ENCODE results near the gene FFAR2.
"Not testable (repeated sequence)": the region's sequence is repeated elsewhere in the genome, so short reads cannot be mapped to it uniquely, and the experiment has no call there.

Gene FFAR2

DNA sequence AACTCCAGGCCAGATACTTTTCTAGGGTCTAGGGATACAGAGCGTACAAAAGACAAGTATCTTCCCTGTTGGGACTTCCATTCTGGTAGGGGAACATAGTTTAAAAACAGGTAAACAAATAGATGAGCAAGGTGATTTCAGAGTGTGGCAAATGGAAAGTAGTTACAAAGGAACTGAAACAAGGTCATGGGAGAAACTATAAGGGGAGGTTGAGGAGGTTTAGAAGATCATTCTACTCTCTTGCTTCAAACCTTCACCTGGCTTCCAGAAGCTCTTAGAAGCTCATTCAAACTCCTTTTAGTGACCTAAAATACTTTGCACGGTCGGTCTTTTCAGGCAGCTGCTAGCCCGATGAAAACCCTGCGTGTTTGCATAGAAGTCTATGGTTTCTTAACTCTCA is 9.1 kb downstream of the FFAR2 start:
- no peaks in the 10 kb centered on the region for H3K36me3 Mint-ChIP-seq
- DNase-seq: no peak
- H3K9me3 Mint-ChIP-seq: no peaks in the 10 kb centered on the region
- H3K4me3 Mint-ChIP-seq: no peak overlapping the region
- peaks cover 43% of the 10 kb centered on the region for H3K27me3 Mint-ChIP-seq
- no peak overlapping the region for H3K27ac Mint-ChIP-seq
- H3K4me1 Mint-ChIP-seq: peaks cover 52% of the 10 kb centered on the region
- CTCF ChIA-PET: interaction anchor here (1.5 kb wide), 1 partner anchor 12 kb away, joined by 8 read pairs; no protein-coding TSS in a partner anchor

DNA sequence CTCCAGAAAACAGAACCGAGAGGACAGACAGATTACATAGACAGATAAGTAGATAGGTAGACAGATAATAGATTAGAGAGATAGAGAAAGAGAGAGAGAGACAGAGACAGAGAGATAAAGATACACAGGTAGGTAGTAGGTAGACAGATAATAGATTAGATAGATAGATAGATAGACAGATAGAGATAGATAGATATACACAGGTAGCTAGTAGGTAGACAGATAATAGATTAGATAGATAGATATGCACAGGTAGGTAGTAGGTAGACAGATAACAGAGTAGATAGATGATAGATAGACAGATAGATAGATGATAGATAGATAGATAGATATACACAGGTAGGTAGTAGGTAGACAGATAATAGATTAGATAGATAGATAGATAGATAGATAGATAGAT is 10.1 kb downstream of the FFAR2 start:
- Mint-ChIP-seq H3K4me3 (no peak overlapping the region), H3K36me3 (peaks cover 3% of the 10 kb centered on the region)

DNA sequence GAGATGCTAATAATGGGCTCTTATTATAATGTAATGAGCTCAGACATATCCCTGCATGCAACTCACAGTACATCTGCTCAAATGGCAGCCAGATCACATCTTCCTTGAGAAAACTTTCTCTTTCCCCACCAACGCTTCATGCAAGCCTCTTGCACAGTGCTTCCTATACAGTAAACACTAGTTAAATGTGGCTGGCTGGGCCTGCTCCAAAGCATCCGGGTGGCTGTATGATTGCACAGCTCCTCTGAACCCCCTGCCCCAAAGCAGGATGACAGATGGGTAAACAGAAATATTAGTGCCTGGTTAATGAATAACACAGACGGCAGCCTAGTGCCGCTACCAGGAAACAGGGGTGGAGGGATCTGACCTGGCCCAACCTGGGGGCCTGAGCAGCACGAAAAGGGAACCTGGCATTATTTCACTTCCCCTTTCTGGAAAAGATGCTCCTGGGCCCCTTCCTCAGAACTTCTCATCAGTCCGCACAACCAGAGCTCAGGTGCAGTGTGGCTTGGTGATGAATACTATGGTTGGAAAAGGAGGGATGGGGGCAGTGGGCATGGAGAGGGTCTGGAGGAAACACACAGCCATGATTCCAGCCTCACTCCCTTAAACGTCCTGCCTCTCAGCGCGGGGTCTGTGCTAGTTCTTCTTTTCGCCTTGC is 10.8 kb downstream of the FFAR2 start:
- no peak overlapping the region for H3K4me3 Mint-ChIP-seq
- peak overlapping the region; percentile 22 for H3K27ac Mint-ChIP-seq
- DNase-seq: no peak
- H3K9me3 Mint-ChIP-seq: no peaks in the 10 kb centered on the region
- peaks cover 63% of the 10 kb centered on the region for H3K4me1 Mint-ChIP-seq
- H3K27me3 Mint-ChIP-seq: peaks cover 31% of the 10 kb centered on the region
- H3K36me3 Mint-ChIP-seq: peaks cover 3% of the 10 kb centered on the region
- CTCF ChIA-PET: no interaction called here

More for the DNA sequence above, 10.1 kb downstream of the FFAR2 start:
- Mint-ChIP-seq H3K27me3 (peaks cover 33% of the 10 kb centered on the region), H3K9me3 (no peaks in the 10 kb centered on the region), H3K4me1 (peaks cover 57% of the 10 kb centered on the region), H3K27ac (no peak overlapping the region)
- CTCF ChIA-PET: interaction anchor here (1.5 kb wide), 1 partner anchor 11 kb away, joined by 8 read pairs; no protein-coding TSS in a partner anchor
- no peak for DNase-seq

GRCh38 chr19:35459414-35460082 is 11.5 kb downstream of the FFAR2 start:
- CTCF ChIA-PET: interaction anchor here (1.5 kb wide), 1 partner anchor 10 kb away, joined by 5 read pairs; no protein-coding TSS in a partner anchor
- Mint-ChIP-seq H3K27ac (peak overlapping the region; percentile 22), H3K9me3 (no peaks in the 10 kb centered on the region), H3K4me3 (no peak overlapping the region), H3K36me3 (peaks cover 3% of the 10 kb centered on the region), H3K4me1 (peaks cover 69% of the 10 kb centered on the region), H3K27me3 (peaks cover 25% of the 10 kb centered on the region)
- DNase-seq: no peak

DNA sequence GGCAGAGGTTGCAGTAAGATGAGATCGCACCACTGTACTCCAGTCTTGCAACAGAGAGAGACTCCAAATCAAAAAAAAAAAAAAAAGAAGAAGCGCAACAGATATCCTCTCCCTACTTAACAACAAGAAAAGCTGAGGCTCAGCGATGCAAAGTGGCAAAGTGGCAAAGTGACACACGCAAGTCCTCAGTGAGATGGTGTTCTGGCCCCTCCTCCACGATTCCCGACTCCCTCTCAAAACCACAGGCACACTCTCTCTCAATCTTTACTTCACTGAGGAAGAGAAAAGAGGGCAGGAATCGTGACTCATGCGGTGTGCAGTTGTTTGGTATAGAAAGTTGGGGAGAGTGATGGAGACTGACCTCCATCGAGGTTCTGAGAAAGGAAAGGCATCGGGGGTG is 12.6 kb downstream of the FFAR2 start:
- Mint-ChIP-seq H3K27me3 (peaks cover 29% of the 10 kb centered on the region), H3K9me3 (no peaks in the 10 kb centered on the region), H3K4me3 (peak overlapping the region; percentile 16), H3K36me3 (peaks cover 6% of the 10 kb centered on the region), H3K4me1 (peaks cover 69% of the 10 kb centered on the region), H3K27ac (peak overlapping the region; percentile 67)
- CTCF ChIA-PET: interaction anchor here (1.5 kb wide), 1 partner anchor 9 kb away, joined by 5 read pairs; no protein-coding TSS in a partner anchor
- DNase-seq: no peak

- Mint-ChIP-seq H3K27ac (peak overlapping the region; percentile 67), H3K9me3 (no peaks in the 10 kb centered on the region), H3K4me3 (peak overlapping the region; percentile 16), H3K4me1 (peaks cover 64% of the 10 kb centered on the region), H3K36me3 (peaks cover 6% of the 10 kb centered on the region), H3K27me3 (peaks cover 28% of the 10 kb centered on the region)
- no peak for DNase-seq
- CTCF ChIA-PET: interaction anchor here (1.5 to 3.9 kb wide), 2 partner anchors 8 to 108 kb away, joined by 5 to 24 read pairs; no protein-coding TSS in a partner anchor
Observed at GRCh38 chr19:35461060-35461459, 13.0 kb downstream of the FFAR2 start.

- H3K36me3 Mint-ChIP-seq, H3K9me3 Mint-ChIP-seq, DNase-seq, H3K4me3 Mint-ChIP-seq: not testable (repeated sequence)
- CTCF ChIA-PET: interaction anchor here (0.6 to 3.9 kb wide), 8 partner anchors 8 to 327 kb away, joined by 3 to 24 read pairs (median 4); partner anchors contain the start of genes FFAR1 and LGI4
- H3K4me1 Mint-ChIP-seq: peaks cover 61% of the 10 kb centered on the region
- peaks cover 23% of the 10 kb centered on the region for H3K27me3 Mint-ChIP-seq
- H3K27ac Mint-ChIP-seq: peak overlapping the region; percentile 99
Observed at GRCh38 chr19:35461788-35462187, 13.7 kb downstream of the FFAR2 start.

- peak; percentile 78 for DNase-seq
- H3K27ac Mint-ChIP-seq: peak overlapping the region; percentile 99
- H3K4me1 Mint-ChIP-seq: peaks cover 54% of the 10 kb centered on the region
- H3K36me3 Mint-ChIP-seq: peaks cover 6% of the 10 kb centered on the region
- CTCF ChIA-PET: interaction anchor here (0.6 to 3.9 kb wide), 13 partner anchors 9 to 328 kb away, joined by 3 to 24 read pairs (median 4); partner anchors contain the start of genes FFAR1, FFAR3 and LGI4
- peak overlapping the region; percentile 76 for H3K4me3 Mint-ChIP-seq
- no peaks in the 10 kb centered on the region for H3K9me3 Mint-ChIP-seq
- H3K27me3 Mint-ChIP-seq: peaks cover 29% of the 10 kb centered on the region
Observed at GRCh38 chr19:35462476-35462953, 14.5 kb downstream of the FFAR2 start.

- peak overlapping the region; percentile 76 for H3K4me3 Mint-ChIP-seq
- not testable (repeated sequence) for H3K9me3 Mint-ChIP-seq, H3K36me3 Mint-ChIP-seq, DNase-seq
- H3K4me1 Mint-ChIP-seq: peaks cover 52% of the 10 kb centered on the region
- peak overlapping the region; percentile 99 for H3K27ac Mint-ChIP-seq
- CTCF ChIA-PET: interaction anchor here (1.0 to 3.9 kb wide), 9 partner anchors 11 to 226 kb away, joined by 3 to 24 read pairs (median 4); partner anchors contain the start of genes FFAR1 and FFAR3
- H3K27me3 Mint-ChIP-seq: peaks cover 29% of the 10 kb centered on the region
Observed at GRCh38 chr19:35462956-35463355, 14.9 kb downstream of the FFAR2 start.

GRCh38 chr19:35466259-35466658 is 18.2 kb downstream of the FFAR2 start:
- H3K27ac Mint-ChIP-seq: no peak overlapping the region
- peaks cover 6% of the 10 kb centered on the region for H3K36me3 Mint-ChIP-seq
- DNase-seq: no peak
- CTCF ChIA-PET: interaction anchor here (0.7 to 5.2 kb wide), 2 partner anchors 29 to 111 kb away, joined by 3 to 95 read pairs; partner anchors contain the start of gene FFAR3
- peaks cover 20% of the 10 kb centered on the region for H3K27me3 Mint-ChIP-seq
- H3K4me3 Mint-ChIP-seq: no peak overlapping the region
- H3K9me3 Mint-ChIP-seq: no peaks in the 10 kb centered on the region
- peaks cover 32% of the 10 kb centered on the region for H3K4me1 Mint-ChIP-seq

- CTCF ChIA-PET: interaction anchor here (0.8 to 5.2 kb wide), 12 partner anchors 8 to 402 kb away, joined by 3 to 95 read pairs (median 5); partner anchors contain the start of genes FFAR1 and FFAR3
- no peaks in the 10 kb centered on the region for H3K9me3 Mint-ChIP-seq
- peaks cover 2% of the 10 kb centered on the region for H3K36me3 Mint-ChIP-seq
- peaks cover 23% of the 10 kb centered on the region for H3K27me3 Mint-ChIP-seq
- no peak overlapping the region for H3K4me3 Mint-ChIP-seq
- no peak overlapping the region for H3K27ac Mint-ChIP-seq
- H3K4me1 Mint-ChIP-seq: peaks cover 13% of the 10 kb centered on the region
- DNase-seq: peak; percentile 80
Observed at GRCh38 chr19:35468637-35469036, 20.6 kb downstream of the FFAR2 start.

- H3K9me3 Mint-ChIP-seq: no peaks in the 10 kb centered on the region
- no peak for DNase-seq
- peaks cover 28% of the 10 kb centered on the region for H3K27me3 Mint-ChIP-seq
- peaks cover 2% of the 10 kb centered on the region for H3K36me3 Mint-ChIP-seq
- H3K4me3 Mint-ChIP-seq: no peak overlapping the region
- peaks cover 4% of the 10 kb centered on the region for H3K4me1 Mint-ChIP-seq
- CTCF ChIA-PET: interaction anchor here (1.4 to 5.2 kb wide), 4 partner anchors 10 to 115 kb away, joined by 3 to 95 read pairs (median 6); partner anchors contain the start of gene FFAR3
- no peak overlapping the region for H3K27ac Mint-ChIP-seq
Observed at GRCh38 chr19:35470128-35470527, 22.1 kb downstream of the FFAR2 start.

- H3K4me1 Mint-ChIP-seq, DNase-seq, H3K4me3 Mint-ChIP-seq, H3K27ac Mint-ChIP-seq, CTCF ChIA-PET, H3K9me3 Mint-ChIP-seq, H3K36me3 Mint-ChIP-seq: not testable (repeated sequence)
- H3K27me3 Mint-ChIP-seq: peaks cover 26% of the 10 kb centered on the region
Observed at GRCh38 chr19:35471075-35471474, 23.0 kb downstream of the FFAR2 start.

GRCh38 chr19:35471946-35472345 is 23.9 kb downstream of the FFAR2 start:
- H3K36me3 Mint-ChIP-seq: no peaks in the 10 kb centered on the region
- CTCF ChIA-PET: interaction anchor here (1.0 to 1.2 kb wide), 2 partner anchors 23 to 116 kb away, joined by 3 read pairs; no protein-coding TSS in a partner anchor
- H3K4me3 Mint-ChIP-seq: no peak overlapping the region
- H3K4me1 Mint-ChIP-seq: no peaks in the 10 kb centered on the region
- H3K9me3 Mint-ChIP-seq: no peaks in the 10 kb centered on the region
- peaks cover 31% of the 10 kb centered on the region for H3K27me3 Mint-ChIP-seq
- DNase-seq: no peak
- no peak overlapping the region for H3K27ac Mint-ChIP-seq

Data from activated naive CD4-positive, alpha-beta T cell treated with anti-CD3 and anti-CD28 coated beads, Interleukin-2, amount 10 ng/mL, durations not matched to agents 7 days and 5 days (primary cell).